Hepatic stellate cell (primary cell): Measurements from ENCODE around the gene TENM3.
"Not testable (repeated sequence)": the region's sequence is repeated elsewhere in the genome, so short reads cannot be mapped to it uniquely, and the experiment has no call there.

Source experiments
- DNase-seq: peaks from one replicate; pipeline ENCODE4 v3.0.0; 2011; ENCODE audit warnings: low spot score

TENM3 gene

DNA sequence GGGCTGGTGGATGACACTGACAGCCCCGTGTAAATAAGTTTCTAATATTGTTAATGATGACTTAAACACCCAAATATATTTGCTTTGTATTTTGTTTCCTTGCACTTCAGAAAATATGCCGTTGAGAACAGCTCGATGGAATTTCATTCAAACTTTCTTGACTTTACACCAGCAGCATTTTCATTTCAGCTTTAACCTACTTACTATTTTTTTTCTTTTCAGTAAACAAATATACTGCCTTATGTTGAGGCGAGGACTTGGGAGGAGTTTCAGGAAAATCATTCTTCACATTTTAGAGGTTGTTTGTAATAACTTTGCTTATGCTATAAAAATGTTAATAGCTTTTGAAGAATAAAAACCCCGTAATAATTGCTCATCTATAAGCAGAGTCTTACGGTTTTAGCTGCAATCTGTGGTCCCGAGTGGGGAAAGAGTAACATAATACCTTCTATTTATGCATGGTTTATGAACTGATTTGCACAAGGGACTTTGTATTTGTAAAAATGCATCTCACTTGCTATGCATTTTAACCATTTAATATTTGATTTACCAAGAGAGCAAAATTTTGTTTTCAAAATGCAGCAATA lies 14.1 kb upstream of the TENM3 start:
- no peak for DNase-seq

DNA sequence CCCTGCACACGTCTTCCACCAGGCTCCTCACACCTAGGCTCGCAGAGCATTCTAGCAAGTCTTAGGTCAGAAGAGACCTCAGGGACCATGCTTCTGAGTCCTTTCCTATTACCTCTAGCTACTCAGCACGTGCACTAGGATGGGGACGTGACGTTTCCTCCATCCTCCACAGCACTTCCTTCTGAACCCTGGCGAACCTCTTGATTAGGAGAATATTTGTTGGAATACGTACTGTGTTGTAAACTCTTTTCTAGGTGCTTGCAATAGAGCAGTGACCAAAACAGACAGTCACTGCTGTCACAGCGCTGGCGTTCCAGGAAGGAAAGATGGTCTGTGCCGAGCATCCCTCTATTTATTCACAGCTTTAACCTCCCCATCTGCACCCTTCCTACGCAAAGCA lies 12.9 kb upstream of the TENM3 start:
- no peak for DNase-seq

GRCh38 chr4:182231080-182231479 lies 12.1 kb upstream of the TENM3 start:
- DNase-seq: no peak

- no peak for DNase-seq
Observed at GRCh38 chr4:182231496-182231895, 11.7 kb upstream of the TENM3 start.

- no peak for DNase-seq
Observed at GRCh38 chr4:182233310-182234090, 9.7 kb upstream of the TENM3 start.

DNA sequence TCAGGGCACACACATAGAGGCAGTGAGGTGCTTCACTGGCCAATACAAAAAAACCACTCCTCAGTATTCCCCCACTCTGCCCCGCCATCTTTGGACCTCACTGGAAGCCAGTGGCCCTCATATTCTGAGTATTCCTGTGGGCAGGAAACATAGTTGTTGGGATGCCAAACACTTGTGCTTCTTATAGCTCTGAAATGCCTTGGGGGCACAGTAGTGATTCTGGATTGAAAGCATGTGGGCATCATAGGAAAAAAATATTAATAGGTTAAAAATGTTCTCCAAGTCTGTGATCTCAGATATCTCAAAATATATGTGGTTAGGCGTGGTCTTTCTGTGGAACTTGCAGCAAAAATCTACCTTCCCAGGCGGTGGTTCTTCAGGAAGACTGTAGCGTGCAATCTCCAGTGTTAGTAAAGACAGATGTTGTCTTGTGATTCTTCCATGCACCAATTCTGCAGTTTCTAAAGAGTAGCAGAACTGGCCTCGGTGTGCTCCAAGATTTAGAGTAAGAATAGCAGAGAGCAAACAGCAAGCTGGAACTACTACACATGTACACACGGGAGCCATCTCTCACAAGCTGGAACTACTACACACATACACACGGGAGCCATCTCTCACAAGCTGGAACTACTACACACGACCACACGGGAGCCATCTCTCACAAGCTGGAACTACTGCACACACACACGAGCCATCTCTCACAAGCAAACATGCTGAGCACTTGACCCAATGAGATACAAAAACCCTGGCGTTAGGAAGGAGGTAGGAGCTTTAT lies 8.0 kb upstream of the TENM3 start:
- no peak for DNase-seq

GRCh38 chr4:182236186-182236585 lies 7.0 kb upstream of the TENM3 start:
- no peak for DNase-seq

DNA sequence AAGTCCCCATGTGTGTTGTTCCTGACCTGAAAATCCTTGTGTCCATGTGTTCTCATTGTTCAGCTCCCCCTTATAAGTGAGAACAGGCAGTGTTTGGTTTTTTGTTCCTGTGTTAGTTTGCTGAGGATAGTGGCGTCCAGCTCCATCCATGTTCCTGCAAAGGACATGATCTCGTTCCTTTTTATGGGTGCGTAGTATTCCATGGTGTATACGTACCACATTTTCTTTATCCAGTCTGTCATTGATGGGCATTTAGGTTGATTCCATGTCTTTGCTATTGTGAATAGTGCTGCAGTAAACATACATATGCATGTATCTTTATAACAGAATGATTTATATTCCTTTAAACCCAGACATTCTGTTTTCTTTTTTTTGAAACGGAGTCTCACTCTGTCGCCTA lies 6.2 kb upstream of the TENM3 start:
- DNase-seq: not testable (repeated sequence)

- DNase-seq: no peak
Observed at GRCh38 chr4:182238355-182238931, 4.8 kb upstream of the TENM3 start.

DNA sequence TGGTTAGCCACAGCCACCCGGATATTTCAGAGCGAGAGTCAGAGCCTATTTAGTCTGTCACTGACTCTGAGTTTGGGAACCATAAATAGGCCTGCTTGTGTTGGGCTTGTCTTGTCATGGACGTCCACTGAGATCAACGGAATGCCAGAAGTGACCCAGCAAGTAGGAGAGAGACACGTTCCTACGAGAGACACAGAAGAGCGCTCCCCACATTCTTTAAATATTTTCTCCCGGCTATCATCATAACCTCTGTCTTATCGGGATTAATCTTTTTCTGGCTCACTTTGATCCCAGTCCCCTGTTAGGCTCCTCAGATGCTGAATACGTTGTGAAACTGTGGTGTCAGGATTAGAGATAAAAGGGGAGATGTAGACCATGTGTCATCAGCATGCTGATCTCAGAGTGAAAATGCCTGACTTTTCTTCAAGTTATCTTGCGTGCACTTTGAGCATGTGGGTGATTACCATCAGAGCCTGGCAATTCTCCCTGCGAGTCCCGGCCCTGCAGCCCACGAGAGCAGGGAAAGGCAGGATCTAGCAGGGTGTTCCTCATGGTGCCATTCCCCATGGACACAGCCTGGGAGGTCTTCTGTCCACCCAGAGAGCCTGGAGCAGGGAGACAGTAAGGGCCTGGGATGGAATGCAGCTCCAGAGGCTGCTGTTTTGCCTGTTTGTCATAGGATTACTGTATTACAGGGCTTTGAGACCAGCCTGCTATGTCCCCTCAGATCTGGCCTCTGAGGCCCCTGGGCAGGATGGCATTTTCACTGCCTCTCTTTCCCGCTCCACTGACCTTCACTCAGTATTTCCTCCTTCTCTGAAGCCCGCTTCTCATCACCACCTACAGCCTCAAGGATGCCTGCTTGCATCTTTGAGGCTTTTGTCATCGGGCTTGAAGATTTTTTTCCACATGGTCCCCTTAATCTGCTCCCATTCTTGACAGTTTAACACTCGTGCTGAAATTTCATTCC lies 2.8 kb upstream of the TENM3 start:
- no peak for DNase-seq

- DNase-seq: not testable (repeated sequence)
Observed at GRCh38 chr4:182242260-182242659, 942 bp upstream of the TENM3 start.

DNA sequence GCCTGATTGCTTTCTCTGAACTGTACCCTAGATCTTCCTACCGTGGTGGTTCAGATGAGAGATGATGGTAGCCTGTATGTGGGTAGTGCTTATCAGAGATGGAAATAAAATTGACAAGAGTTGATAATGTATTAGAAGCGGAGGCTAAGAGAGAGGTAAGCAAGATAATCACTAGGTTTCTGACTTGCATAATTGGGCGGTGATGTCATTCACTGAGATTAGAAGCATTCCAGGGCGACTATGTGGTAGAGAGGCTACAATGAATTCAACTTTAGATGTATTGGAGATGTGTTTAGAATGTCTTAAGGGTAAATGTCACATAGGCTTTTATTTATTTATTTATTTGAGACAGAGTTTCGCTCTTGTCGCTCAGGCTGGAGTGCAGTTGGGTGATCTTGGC lies 415 bp upstream of the TENM3 start:
- DNase-seq: no peak

- DNase-seq: no peak
Observed at GRCh38 chr4:182245041-182245440, 1.8 kb downstream of the TENM3 start.

DNA sequence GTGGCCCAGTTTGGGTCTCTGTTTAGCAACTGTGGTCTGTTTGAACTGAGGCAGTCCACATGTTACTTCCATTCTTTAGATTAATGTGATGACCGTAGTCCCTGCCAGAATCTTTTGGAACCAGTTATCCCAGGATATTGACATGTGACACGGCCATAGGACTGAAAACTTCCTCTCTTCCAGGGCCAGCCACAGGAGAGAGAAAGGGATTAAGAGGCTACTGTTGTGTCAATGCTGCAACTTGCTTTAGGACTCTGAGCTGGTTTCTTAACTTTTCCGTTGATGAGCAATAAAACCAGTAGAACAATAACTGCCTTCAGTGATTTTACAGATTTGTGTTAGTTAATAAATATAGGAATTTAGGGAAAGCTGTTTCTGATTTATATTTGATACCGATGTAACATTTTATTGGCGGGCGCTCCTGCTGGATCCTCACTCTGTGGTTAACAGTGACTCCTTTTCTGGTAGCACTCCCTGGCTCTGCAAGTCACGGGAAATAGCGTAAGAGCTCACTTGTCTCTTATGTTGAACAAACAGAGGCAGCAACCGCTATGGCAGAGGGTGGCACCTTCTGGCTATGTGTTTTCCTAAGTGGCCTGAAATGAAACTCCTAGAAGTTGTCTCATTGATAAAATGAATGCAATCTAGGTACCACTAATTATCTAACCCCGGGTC lies 2.5 kb downstream of the TENM3 start:
- no peak for DNase-seq

GRCh38 chr4:182246401-182247205 lies 3.4 kb downstream of the TENM3 start:
- no peak for DNase-seq

- DNase-seq: no peak
Observed at GRCh38 chr4:182248295-182248694, 5.1 kb downstream of the TENM3 start.

- DNase-seq: no peak
Observed at GRCh38 chr4:182250446-182250845, 7.2 kb downstream of the TENM3 start.

GRCh38 chr4:182251116-182251515 lies 7.9 kb downstream of the TENM3 start:
- no peak for DNase-seq

DNA sequence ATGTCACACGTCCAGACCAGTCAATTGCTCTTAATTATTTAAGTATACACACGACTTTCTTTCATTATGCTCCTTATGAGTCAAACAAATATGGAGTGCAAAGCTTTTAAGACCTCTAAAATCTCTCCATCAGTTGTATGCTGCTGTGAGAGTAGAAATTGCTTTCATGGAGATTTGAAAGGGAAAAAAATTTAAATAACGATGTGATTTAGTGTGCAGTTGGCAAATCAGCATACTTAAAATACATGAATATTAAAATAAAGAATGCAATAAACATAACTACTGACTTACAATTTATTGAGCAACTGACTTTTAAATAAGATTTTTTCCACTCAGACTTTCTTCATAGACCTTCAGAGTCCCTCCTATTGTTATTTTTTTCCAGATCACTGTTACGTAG lies 9.0 kb downstream of the TENM3 start:
- DNase-seq: no peak
